Stomach smooth muscle (tissue), 2 donors: ENCODE measurements around the gene CRYZ.

Experiments used
- H3K27ac ChIP-seq: one replicate; pipeline ENCODE4 v1.7.0; 2013; ENCODE audit warnings: mild to moderate bottlenecking, low read length, inconsistent platforms
- H3K27me3 ChIP-seq, 2 donors: one replicate each; pipeline ENCODE4 v1.7.0; 2013; ENCODE audit warnings: low read length in 2 of 2; ENCODE audit not compliant: insufficient read depth in 2 of 2, control insufficient read depth in 1 of 2
- H3K36me3 ChIP-seq, 2 donors: one replicate each; pipeline ENCODE4 v1.7.0; 2013; ENCODE audit warnings: low read length in 2 of 2; ENCODE audit not compliant: control insufficient read depth in 2 of 2, insufficient read depth in 2 of 2
- H3K4me1 ChIP-seq: one replicate; pipeline ENCODE4 v1.7.0; 2013; ENCODE audit warnings: low read length; ENCODE audit not compliant: control insufficient read depth, insufficient read depth
- H3K4me3 ChIP-seq, 2 donors: one replicate each; pipeline ENCODE4 v1.7.0; 2013; ENCODE audit warnings: low read length in 2 of 2
- H3K9ac ChIP-seq, 2 donors: one replicate each; pipeline ENCODE4 v1.7.0; 2013; ENCODE audit warnings: low read length in 2 of 2, mild to moderate bottlenecking in 1 of 2
- H3K9me3 ChIP-seq, 2 donors: one replicate each; pipeline ENCODE4 v1.7.0; 2013; ENCODE audit warnings: low read length in 2 of 2; ENCODE audit not compliant: control insufficient read depth in 2 of 2
- donor health status: healthy.
- donor health status: Pancreatic carcinoma.

The CRYZ gene

GRCh38 chr1:74732960-74733603 lies at the start of gene CRYZ, which contains the start of gene TYW3:
Gene CRYZ (minus strand): TSS chr1:74733050. CDS start chr1:74724821, 8,229 bp downstream.
Gene TYW3 (plus strand): TSS chr1:74733152. CDS start chr1:74733245, 93 bp downstream.
- Histone ChIP-seq H3K4me3 (peak within 1 kb of the TSS; percentile 97 to 98), H3K4me1 (peaks cover 15% of the 10 kb centered on the region), H3K27ac (peak within 1 kb of the TSS; percentile 90), H3K9ac (peak within 1 kb of the TSS; percentile 81 to 94), H3K9me3 (no peaks in the 10 kb centered on the region), H3K27me3 (no peaks in the 10 kb centered on the region), H3K36me3 (peaks cover 11 to 17% of the 10 kb centered on the region in 2 donors)

GRCh38 chr1:74780594-74780993 lies 47.7 kb upstream of the CRYZ start:
- H3K9me3 ChIP-seq: no peaks in the 10 kb centered on the region
- H3K9ac ChIP-seq: no peak overlapping the region
- H3K36me3 ChIP-seq: no peaks in the 10 kb centered on the region

GRCh38 chr1:74779750-74780149 lies 46.9 kb upstream of the CRYZ start:
- Histone ChIP-seq H3K9me3 (no peaks in the 10 kb centered on the region), H3K4me3 (no peak overlapping the region)

More at GRCh38 chr1:74780594-74780993, 47.7 kb upstream of the CRYZ start:
- Histone ChIP-seq H3K27me3 (peaks cover 0 to 3% of the 10 kb centered on the region in 2 donors), H3K4me1 (no peaks in the 10 kb centered on the region), H3K27ac (no peak overlapping the region), H3K4me3 (no peak overlapping the region)

GRCh38 chr1:74777525-74777924 lies 44.7 kb upstream of the CRYZ start:
- Histone ChIP-seq H3K4me3 (no peak overlapping the region), H3K27ac (no peak overlapping the region), H3K4me1 (no peaks in the 10 kb centered on the region), H3K36me3 (no peaks in the 10 kb centered on the region), H3K9ac (no peak overlapping the region), H3K9me3 (no peaks in the 10 kb centered on the region), H3K27me3 (peaks cover 0 to 4% of the 10 kb centered on the region in 2 donors)

More at GRCh38 chr1:74779750-74780149, 46.9 kb upstream of the CRYZ start:
- H3K27ac ChIP-seq: no peak overlapping the region
- no peak overlapping the region for H3K9ac ChIP-seq
- H3K4me1 ChIP-seq: no peaks in the 10 kb centered on the region
- no peaks in the 10 kb centered on the region for H3K36me3 ChIP-seq
- peaks cover 0 to 3% of the 10 kb centered on the region in 2 donors for H3K27me3 ChIP-seq

GRCh38 chr1:74775735-74776134 lies 42.9 kb upstream of the CRYZ start:
- H3K27me3 ChIP-seq: peaks cover 0 to 3% of the 10 kb centered on the region in 2 donors
- no peaks in the 10 kb centered on the region for H3K36me3 ChIP-seq
- H3K9ac ChIP-seq: no peak overlapping the region
- H3K27ac ChIP-seq: no peak overlapping the region
- H3K4me3 ChIP-seq: no peak overlapping the region
- no peaks in the 10 kb centered on the region for H3K9me3 ChIP-seq
- no peaks in the 10 kb centered on the region for H3K4me1 ChIP-seq

- no peaks in the 10 kb centered on the region for H3K9me3 ChIP-seq
- no peak overlapping the region for H3K27ac ChIP-seq
- H3K4me1 ChIP-seq: no peaks in the 10 kb centered on the region
- H3K9ac ChIP-seq: no peak overlapping the region
- no peak overlapping the region for H3K4me3 ChIP-seq
- no peaks in the 10 kb centered on the region for H3K36me3 ChIP-seq
- H3K27me3 ChIP-seq: peaks cover 0 to 3% of the 10 kb centered on the region in 2 donors
Measured at GRCh38 chr1:74773582-74773981, 40.7 kb upstream of the CRYZ start.

- no peak overlapping the region for H3K4me3 ChIP-seq
- no peak overlapping the region for H3K27ac ChIP-seq
- H3K4me1 ChIP-seq: no peaks in the 10 kb centered on the region
- no peak overlapping the region for H3K9ac ChIP-seq
- no peaks in the 10 kb centered on the region for H3K36me3 ChIP-seq
- peaks cover 0 to 3% of the 10 kb centered on the region in 2 donors for H3K27me3 ChIP-seq
- no peaks in the 10 kb centered on the region for H3K9me3 ChIP-seq
Measured at GRCh38 chr1:74772945-74773344, 40.1 kb upstream of the CRYZ start.

- Histone ChIP-seq H3K36me3 (no peaks in the 10 kb centered on the region), H3K27ac (no peak overlapping the region), H3K4me1 (no peaks in the 10 kb centered on the region), H3K27me3 (peaks cover 0 to 3% of the 10 kb centered on the region in 2 donors), H3K9me3 (no peaks in the 10 kb centered on the region), H3K4me3 (no peak overlapping the region), H3K9ac (no peak overlapping the region)
Measured at GRCh38 chr1:74771913-74772515, 39.2 kb upstream of the CRYZ start.

GRCh38 chr1:74767490-74767889 lies 34.6 kb upstream of the CRYZ start:
- Histone ChIP-seq H3K27ac (no peak overlapping the region), H3K4me3 (no peak overlapping the region), H3K27me3 (no peaks in the 10 kb centered on the region), H3K9me3 (no peaks in the 10 kb centered on the region), H3K36me3 (peaks cover 2 to 3% of the 10 kb centered on the region in 2 donors), H3K4me1 (no peaks in the 10 kb centered on the region), H3K9ac (no peak overlapping the region)

GRCh38 chr1:74766579-74766978 lies 33.7 kb upstream of the CRYZ start:
- Histone ChIP-seq H3K9ac (no peak overlapping the region), H3K4me1 (no peaks in the 10 kb centered on the region), H3K27ac (no peak overlapping the region), H3K36me3 (peaks cover 4 to 6% of the 10 kb centered on the region in 2 donors), H3K9me3 (no peaks in the 10 kb centered on the region), H3K4me3 (no peak overlapping the region), H3K27me3 (no peaks in the 10 kb centered on the region)

- Histone ChIP-seq H3K27ac (no peak overlapping the region), H3K4me3 (no peak overlapping the region), H3K9ac (no peak overlapping the region), H3K27me3 (no peaks in the 10 kb centered on the region), H3K36me3 (peaks cover 5 to 11% of the 10 kb centered on the region in 2 donors), H3K9me3 (no peaks in the 10 kb centered on the region), H3K4me1 (no peaks in the 10 kb centered on the region)
Measured at GRCh38 chr1:74763807-74764206, 31.0 kb upstream of the CRYZ start.
